NCI-H446 (cell line): ENCODE measurements around the gene FLYWCH2.
A peak's percentile ranks its signal among the peaks of the same experiment; 100 is the strongest.
"Not testable (repeated sequence)": the region's sequence is repeated elsewhere in the genome, so short reads cannot be mapped to it uniquely, and the experiment has no call there.

ENCODE experiments used
- DNase-seq, 2 experiments: peaks; one replicate each; lab custom pipeline; 2025; lab: John Stamatoyannopoulos, UW

The FLYWCH2 gene

DNA sequence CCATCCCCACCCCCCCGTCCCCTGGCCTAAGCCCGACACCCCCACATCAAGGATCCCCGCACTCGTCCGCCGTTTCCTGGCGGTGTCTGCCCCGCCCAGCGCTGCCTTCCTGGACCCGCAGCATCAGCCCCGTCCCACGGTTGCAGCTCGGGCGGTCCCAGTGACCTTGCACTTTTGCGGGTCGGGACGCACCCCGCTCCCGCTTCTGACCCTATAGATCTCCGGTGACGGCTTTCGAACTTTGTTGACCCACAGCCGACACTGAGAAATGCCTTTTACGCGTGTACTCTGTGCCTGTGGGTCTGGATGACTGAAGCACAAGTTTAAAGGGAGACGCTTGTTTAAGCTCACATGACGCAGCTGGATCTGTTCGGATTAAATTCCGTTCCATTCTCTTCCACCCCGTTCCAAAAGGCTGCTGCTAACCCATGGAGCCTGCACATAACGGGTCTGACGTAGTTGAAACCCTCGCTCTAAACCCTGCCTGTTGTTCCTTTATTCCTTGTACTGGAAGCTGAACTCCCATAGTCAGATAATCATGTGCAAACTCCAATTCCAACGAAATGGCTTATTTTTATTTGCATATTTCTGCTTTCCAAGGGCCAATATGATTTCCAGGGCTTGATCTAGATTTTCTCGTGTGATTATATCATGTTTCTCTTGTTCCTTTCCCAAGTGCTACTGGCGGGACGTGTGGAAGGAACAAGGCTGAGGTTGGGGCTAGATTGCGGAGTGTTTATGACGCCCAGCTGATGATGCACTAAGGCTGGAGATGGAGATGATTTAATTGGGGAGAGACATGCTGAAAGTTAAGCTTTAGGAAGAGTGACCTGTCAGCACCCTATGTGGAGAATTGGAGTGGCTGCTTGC lies 29.6 kb downstream of the FLYWCH2 start:
- no peak for DNase-seq

DNA sequence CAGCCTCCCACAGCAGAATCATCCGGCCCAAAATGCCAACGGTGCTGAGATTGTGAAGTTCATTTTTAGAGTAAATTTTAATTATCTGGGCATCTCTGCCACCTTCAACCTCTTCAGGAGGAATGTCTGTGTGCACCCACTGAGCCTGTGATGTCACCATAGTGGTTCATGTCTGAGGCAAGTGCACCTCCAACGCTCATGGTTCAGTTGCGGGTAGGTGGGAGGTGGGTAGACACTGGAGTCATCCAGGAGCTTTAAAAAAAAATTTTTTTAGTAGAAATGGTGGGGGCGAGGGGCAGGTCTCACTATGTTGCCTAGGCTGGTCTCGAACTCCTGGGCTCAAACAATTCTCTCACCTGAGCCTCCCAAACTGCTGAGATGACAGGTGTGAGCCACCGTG lies 30.6 kb downstream of the FLYWCH2 start:
- no peak for DNase-seq

- no peak for DNase-seq
These were observed 31.2 kb downstream of the FLYWCH2 start for GRCh38 chr16:2914233-2914632.

- no peak for DNase-seq
These were observed 32.3 kb downstream of the FLYWCH2 start for GRCh38 chr16:2915196-2915929.

GRCh38 chr16:2919511-2920255 lies 36.7 kb downstream of the FLYWCH2 start:
- DNase-seq: peak; percentile 64 to 66

DNA sequence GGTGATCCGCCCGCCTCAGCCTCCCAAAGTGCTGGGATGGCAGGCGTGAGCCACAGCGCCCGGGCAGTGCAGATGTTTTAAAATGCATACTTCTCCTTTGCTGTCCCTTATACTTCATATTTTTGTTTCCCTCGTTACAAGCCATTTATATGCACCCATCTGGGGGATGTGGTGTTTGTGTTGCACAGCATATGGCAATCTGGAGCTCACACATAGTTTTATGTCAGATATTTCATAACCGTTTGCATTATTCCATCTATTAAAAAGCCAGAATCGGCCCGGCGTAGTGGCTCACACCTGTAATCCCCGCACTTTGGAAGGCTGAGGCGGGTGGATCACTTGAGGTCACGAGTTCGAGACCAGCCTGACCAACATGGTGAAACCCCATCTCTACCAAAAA lies 40.5 kb downstream of the FLYWCH2 start:
- DNase-seq: no peak

- DNase-seq: no peak
These were observed 42.1 kb downstream of the FLYWCH2 start for GRCh38 chr16:2924901-2925755.

GRCh38 chr16:2925951-2926649 lies 43.1 kb downstream of the FLYWCH2 start:
- no peak for DNase-seq

DNA sequence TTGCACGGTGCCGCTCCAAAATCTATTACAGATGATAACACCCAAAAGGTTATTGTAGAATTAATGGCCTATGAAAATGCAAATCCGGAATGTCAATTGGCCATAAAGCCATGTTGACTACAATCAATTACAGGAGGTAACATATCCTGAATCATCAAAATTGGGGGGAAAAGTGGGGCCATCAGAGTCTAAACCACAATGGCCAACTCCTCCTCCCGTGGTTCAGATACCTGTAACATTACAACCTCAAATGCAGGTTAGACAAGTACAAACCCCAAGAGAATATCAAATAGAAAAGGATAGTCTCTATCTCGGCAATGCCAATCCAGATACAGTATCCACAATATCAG lies 43.6 kb downstream of the FLYWCH2 start:
- DNase-seq: no peak

DNA sequence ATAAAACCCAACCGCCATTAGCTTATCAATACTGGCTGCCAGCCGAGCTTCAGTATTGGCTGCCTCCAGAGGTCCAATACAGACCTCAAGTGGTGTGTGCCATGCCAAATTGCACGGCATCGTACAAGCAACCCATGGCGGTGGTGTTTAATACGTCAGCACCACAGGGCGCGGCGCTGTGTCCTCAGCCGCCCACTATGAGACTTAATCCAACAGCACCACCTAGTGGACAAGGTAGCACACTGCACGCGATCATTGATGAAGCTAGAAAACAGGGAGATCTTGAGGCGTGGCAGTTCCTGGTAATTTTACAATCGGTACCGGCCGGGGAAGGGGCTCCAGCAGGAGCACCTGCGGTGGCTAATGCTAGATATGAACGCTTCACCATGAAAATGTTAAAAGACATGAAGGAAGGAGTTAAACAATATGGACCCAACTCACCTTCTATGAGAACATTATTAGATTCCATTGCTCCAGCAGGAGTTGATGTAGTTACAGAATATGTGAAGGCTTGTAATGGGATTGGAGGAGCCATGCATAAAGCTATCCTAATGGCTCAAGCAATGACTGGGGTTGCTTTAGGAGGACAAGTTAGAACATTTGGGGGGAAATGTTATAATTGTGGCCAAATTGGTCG lies 44.1 kb downstream of the FLYWCH2 start:
- DNase-seq: peak; percentile 86 to 92

GRCh38 chr16:2928151-2928550 lies 45.1 kb downstream of the FLYWCH2 start:
- not testable (repeated sequence) for DNase-seq

DNA sequence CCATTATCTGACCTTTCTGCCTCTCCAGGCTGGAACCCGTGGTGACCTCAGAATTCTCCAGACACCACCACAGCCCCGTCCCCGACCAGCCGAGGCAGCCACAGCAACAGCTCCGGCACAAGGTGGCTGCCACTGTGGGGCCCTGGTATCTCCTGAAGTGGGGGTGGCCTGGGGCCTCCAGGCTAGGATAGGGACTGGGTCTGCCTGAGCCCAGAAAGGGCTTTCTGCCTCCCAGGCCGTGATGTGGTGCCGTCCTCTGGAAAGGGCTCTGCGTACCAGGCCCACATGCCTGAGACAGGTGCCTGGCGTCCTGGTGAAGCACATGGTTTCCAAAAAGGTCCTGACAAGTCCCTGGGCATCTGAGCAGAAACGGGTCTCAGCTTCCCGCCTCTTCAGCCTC lies 45.8 kb downstream of the FLYWCH2 start:
- no peak for DNase-seq

DNA sequence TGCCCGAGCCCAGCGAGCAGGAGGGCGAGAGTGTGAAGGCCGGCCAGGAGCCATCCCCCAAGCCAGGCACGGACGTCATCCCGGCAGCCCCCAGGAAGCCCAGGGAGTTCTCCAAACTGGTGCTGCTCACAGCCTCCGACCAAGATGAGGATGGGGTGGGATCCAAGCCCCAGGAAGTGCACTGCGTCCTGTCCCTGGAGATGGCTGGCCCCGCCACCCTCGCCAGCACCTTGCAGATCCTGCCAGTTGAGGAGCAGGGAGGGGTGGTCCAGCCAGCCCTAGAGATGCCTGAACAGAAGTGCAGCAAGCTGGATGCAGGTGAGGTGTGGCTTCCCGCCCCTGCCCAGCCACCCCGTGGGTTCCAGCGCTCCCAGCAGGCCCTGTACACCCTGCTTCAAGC lies 46.7 kb downstream of the FLYWCH2 start:
- DNase-seq: no peak

GRCh38 chr16:2930236-2930635 lies 47.2 kb downstream of the FLYWCH2 start:
- no peak for DNase-seq

DNA sequence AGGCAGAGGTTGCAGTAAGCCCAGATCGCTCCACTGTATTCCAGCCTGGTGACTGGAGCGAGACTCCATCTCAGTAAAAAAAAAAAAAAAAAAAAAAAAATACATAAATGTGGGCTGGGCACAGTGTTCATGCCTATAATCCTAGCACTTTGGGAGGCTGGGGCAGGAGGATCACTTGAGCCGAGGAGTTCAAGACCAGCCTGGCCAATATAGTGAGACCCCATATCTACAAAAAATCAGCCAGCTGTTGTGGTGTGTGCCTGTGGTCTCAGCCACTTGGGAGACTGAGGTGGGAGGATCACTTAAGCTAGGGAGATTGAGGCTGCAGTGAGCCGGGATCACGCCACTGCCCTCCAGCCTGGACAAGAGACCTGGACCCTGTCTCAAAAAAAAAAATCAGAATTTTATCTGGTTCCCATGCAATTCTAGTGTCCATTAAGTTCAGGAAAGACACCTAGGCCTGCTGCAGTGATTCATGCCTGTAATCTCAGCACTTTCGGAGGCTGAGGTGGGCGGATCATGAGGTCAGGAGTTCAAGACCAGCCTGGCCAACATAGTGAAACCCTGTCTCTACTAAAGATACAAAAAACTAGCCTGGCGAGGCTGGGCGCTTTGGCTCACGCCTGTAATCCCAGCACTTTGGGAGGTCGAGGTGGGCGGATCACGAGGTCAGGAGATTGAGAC lies 48.4 kb downstream of the FLYWCH2 start:
- not testable (repeated sequence) for DNase-seq

DNA sequence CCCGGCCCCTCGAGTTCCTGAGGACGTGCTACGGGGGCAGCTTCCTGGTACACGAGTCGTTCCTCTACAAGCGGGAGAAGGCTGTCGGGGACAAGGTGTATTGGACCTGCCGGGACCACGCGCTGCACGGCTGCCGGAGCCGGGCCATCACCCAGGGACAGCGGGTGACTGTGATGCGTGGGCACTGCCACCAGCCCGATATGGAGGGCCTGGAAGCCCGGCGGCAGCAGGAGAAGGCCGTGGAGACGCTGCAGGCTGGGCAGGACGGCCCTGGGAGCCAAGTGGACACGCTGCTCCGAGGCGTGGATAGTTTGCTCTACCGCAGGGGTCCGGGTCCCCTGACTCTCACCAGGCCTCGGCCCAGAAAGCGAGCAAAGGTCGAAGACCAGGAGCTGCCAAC lies 50.1 kb downstream of the FLYWCH2 start:
- DNase-seq: no peak

DNA sequence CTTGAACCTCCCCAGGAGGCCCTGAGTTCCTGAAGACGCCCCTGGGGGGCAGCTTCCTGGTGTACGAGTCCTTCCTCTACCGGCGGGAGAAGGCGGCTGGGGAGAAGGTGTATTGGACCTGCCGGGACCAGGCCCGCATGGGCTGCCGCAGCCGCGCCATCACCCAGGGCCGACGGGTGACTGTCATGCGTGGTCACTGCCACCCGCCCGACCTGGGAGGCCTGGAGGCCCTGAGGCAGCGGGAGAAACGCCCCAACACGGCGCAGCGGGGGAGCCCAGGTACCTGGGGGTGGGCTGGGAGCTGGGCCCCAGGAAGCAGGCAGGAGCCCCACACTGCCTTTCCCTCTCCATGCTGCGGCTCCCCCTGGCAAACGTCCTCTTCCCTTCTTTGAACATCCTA lies 50.7 kb downstream of the FLYWCH2 start:
- DNase-seq: no peak

DNA sequence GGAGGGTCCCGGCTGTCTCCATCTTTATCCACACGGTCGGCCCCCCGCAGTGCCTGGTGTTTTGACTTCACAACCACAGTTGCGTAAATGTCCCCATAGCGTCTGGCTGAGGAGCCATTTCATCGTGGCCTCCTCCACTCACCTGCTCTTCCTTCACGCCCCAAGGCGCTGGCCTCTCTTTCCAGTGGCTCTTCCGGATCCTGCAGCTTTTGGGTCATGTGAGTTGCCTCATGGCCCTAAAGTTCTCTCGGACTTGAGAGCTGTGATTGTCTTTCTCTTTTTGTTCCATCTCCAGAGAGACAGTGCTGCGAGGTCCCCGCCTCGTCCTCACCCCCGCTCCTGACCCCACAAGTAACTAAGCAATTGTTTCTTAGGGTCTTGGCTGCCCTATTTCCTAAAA lies 51.4 kb downstream of the FLYWCH2 start:
- DNase-seq: no peak

- DNase-seq: no peak
These were observed 53.5 kb downstream of the FLYWCH2 start for GRCh38 chr16:2936436-2937011.

- no peak for DNase-seq
These were observed 54.2 kb downstream of the FLYWCH2 start for GRCh38 chr16:2937170-2937569.
